GM21786 (cell line): Measurements from ENCODE around the gene BPIFB6.

Source experiments
- ATAC-seq: cut with Tn5 transposase; IDR thresholded peaks from one replicate; pipeline ENCODE4 v1.9.1; 2021; ENCODE audit not compliant: unreplicated experiment

The BPIFB6 gene

GRCh38 chr20:33015700-33016580, 15.5 kb upstream of the BPIFB6 start:
- no peak for ATAC-seq

GRCh38 chr20:33016581-33017109, 14.8 kb upstream of the BPIFB6 start:
- ATAC-seq: no peak

- ATAC-seq: no peak
Observed at GRCh38 chr20:33017542-33017941, 13.9 kb upstream of the BPIFB6 start.

GRCh38 chr20:33018169-33018931, 13.1 kb upstream of the BPIFB6 start:
- ATAC-seq: no peak

- ATAC-seq: no peak
Observed at GRCh38 chr20:33019465-33020277, 11.8 kb upstream of the BPIFB6 start.

- ATAC-seq: no peak
Observed at GRCh38 chr20:33020278-33021161, 10.9 kb upstream of the BPIFB6 start.

GRCh38 chr20:33021879-33022278, 9.6 kb upstream of the BPIFB6 start:
- ATAC-seq: no peak

GRCh38 chr20:33022289-33022688, 9.2 kb upstream of the BPIFB6 start:
- no peak for ATAC-seq

- no peak for ATAC-seq
Observed at GRCh38 chr20:33022694-33023438, 8.6 kb upstream of the BPIFB6 start.

GRCh38 chr20:33023439-33024242, 7.8 kb upstream of the BPIFB6 start:
- ATAC-seq: no peak

- no peak for ATAC-seq
Observed at GRCh38 chr20:33024243-33024560, 7.2 kb upstream of the BPIFB6 start.

GRCh38 chr20:33024609-33025317, 6.7 kb upstream of the BPIFB6 start:
- ATAC-seq: no peak

- ATAC-seq: no peak
Observed at GRCh38 chr20:33025318-33025876, 6.1 kb upstream of the BPIFB6 start.

GRCh38 chr20:33026072-33026778, 5.2 kb upstream of the BPIFB6 start:
- ATAC-seq: no peak

- no peak for ATAC-seq
Observed at GRCh38 chr20:33026779-33027759, 4.4 kb upstream of the BPIFB6 start.
